Epithelial cell of proximal tubule (primary cell): ENCODE results near the gene ZNF594. TPM values are rescaled to one million over a fixed set of nuclear protein-coding genes. Genes with fewer than 3 reads are reported as not detected.
"Not testable (repeated sequence)": the region's sequence is repeated elsewhere in the genome, so short reads cannot be mapped to it uniquely, and the experiment has no call there.

Experiments used
- DNase-seq: peaks from one replicate; pipeline ENCODE4 v3.0.0-alpha.2; 2011; ENCODE audit warnings: low read depth
- H3K4me3 ChIP-seq: 2 replicates; pipeline ENCODE4 v1.5.1; 2011; ENCODE audit warnings: low read depth, mild to moderate bottlenecking, low read length
- total RNA-seq: library from RNA; depleted of rRNA; stranded (reverse); fragments of >200 nt; gene quantifications from 2 replicates; pipeline ENCODE4 v1.2.3, GENCODE V29; 2015
- TF ChIP-seq, protein P1 (sequence below): conservative IDR thresholded peaks from 2 replicates; pipeline ENCODE4 v1.5.1; 2012; ENCODE audit warnings: low read depth, mild to moderate bottlenecking, low read length

Gene ZNF594
- total RNA-seq, 1 donor from 2014 or later: 1.7 TPM

- no peak for DNase-seq
- H3K4me3 ChIP-seq: no peak overlapping the region
- TF ChIP-seq, protein P1, sequence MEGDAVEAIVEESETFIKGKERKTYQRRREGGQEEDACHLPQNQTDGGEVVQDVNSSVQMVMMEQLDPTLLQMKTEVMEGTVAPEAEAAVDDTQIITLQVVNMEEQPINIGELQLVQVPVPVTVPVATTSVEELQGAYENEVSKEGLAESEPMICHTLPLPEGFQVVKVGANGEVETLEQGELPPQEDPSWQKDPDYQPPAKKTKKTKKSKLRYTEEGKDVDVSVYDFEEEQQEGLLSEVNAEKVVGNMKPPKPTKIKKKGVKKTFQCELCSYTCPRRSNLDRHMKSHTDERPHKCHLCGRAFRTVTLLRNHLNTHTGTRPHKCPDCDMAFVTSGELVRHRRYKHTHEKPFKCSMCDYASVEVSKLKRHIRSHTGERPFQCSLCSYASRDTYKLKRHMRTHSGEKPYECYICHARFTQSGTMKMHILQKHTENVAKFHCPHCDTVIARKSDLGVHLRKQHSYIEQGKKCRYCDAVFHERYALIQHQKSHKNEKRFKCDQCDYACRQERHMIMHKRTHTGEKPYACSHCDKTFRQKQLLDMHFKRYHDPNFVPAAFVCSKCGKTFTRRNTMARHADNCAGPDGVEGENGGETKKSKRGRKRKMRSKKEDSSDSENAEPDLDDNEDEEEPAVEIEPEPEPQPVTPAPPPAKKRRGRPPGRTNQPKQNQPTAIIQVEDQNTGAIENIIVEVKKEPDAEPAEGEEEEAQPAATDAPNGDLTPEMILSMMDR: no peak
Observed at GRCh38 chr17:5135726-5136579, 55.7 kb downstream of the ZNF594 start.

- DNase-seq, H3K4me3 ChIP-seq: not testable (repeated sequence)
Observed at GRCh38 chr17:5135131-5135712, 56.4 kb downstream of the ZNF594 start.

DNA sequence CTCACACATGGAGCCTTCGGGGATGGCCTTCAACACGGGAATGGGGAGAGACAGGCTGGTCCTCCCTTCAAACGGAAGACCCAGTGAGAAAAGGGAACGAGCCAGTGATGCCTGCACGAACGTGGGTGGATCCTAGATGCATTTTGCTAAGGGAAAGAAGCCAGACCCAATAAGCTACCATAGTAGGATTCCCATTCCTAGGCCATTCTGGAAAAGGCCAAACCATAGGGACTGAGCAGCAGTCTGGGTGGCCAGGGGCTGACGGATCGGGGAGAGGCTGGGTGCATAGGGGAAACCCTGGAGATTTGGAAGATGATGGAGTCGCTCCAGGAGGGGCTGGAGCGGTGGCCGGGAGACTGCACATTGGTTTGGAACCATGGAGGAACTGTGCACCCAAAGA lies 57.1 kb downstream of the ZNF594 start:
- not testable (repeated sequence) for DNase-seq

DNA sequence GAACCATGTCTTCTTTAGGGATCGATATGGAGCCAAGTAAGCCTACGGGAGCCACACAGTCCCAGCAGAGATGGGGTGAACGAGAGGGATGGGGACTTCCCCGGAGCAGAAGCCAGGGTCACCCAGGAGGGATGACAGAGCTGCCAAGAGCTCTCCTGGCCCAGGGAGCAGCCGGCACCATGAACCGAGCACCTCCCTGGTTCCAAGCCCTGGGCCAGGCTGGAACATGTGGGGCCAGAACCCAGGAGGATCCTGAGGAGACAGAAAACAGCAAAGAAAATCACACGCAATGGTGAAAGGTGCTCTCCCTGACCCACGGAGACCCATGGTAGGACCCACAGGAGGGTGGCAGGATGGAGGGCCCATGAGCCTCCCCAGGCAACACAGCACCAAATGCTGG lies 57.7 kb downstream of the ZNF594 start:
- not testable (repeated sequence) for H3K4me3 ChIP-seq, DNase-seq

More for the DNA sequence above, 57.1 kb downstream of the ZNF594 start:
- not testable (repeated sequence) for H3K4me3 ChIP-seq

DNA sequence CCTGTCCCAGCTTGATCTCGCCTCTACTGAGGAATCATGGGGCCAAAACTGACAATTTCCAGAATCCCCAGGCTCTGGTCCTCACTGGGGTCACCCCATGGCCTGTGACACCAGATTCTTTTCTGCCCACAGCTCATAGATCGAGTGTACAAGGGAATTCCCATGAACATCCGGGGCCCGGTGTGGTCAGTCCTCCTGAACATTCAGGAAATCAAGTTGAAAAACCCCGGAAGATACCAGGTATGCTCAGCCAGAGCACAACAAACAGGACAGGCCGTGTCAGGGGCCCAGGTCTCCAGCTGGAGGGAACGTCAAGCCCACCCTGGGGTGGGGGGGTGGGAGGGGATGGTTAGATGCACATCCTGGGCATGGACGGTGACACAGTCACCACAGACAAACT lies 58.4 kb downstream of the ZNF594 start:
- TF ChIP-seq, protein P1: no peak
- no peak for DNase-seq
- H3K4me3 ChIP-seq: no peak overlapping the region

- not testable (repeated sequence) for H3K4me3 ChIP-seq, DNase-seq
Observed at GRCh38 chr17:5132503-5133225, 59.0 kb downstream of the ZNF594 start.

GRCh38 chr17:5131799-5132502 lies 59.7 kb downstream of the ZNF594 start:
- not testable (repeated sequence) for DNase-seq, H3K4me3 ChIP-seq

- TF ChIP-seq, protein P1: no peak
- no peak for DNase-seq
- no peak overlapping the region for H3K4me3 ChIP-seq
Observed at GRCh38 chr17:5131146-5131715, 60.4 kb downstream of the ZNF594 start.

DNA sequence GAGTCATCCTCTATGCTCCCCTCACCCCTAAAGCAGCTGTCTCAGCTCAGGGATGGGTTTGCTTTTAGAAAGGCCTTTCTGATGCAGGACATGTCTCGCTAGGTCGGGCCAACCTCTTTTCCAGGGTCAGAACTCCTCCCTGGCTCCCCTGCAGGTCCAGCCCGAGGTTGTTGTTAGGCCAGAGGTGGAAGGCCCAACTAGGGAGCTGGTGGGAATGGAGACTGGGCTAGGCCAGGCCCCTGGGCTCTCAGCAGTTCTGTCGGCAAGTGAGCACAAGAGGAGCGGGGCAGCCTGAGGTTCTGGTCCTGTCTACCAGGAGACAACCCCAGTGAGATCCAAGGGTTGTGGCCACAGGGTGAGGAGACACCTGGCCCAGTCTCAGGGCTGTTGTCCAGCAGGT lies 61.0 kb downstream of the ZNF594 start:
- not testable (repeated sequence) for DNase-seq, H3K4me3 ChIP-seq

GRCh38 chr17:5130261-5130660 lies 61.4 kb downstream of the ZNF594 start:
- H3K4me3 ChIP-seq, DNase-seq: not testable (repeated sequence)

- not testable (repeated sequence) for H3K4me3 ChIP-seq, DNase-seq
Observed at GRCh38 chr17:5129770-5130169, 61.9 kb downstream of the ZNF594 start.
